Neural progenitor cell (in vitro differentiated cells): ENCODE results near the gene BMP7. TPM values are rescaled to one million over a fixed set of nuclear protein-coding genes. Genes with fewer than 3 reads are reported as not detected.

ENCODE experiments used
- DNase-seq: peaks from one replicate; pipeline ENCODE4 v3.0.0-alpha.2; 2016; ENCODE audit warnings: low spot score
- H2AFZ ChIP-seq: fragments of 200-600 bp; sonication (generic); replicated peaks from 2 replicates; pipeline ENCODE4 v1.6.1; 2016; ENCODE audit warnings: antibody characterized with exemption
- H3F3A ChIP-seq: fragments of 200-600 bp; sonication (generic); 2 replicates; pipeline ENCODE4 v1.6.1; 2016; ENCODE audit warnings: antibody characterized with exemption, low read depth
- H3K27ac ChIP-seq: fragments of 200-600 bp; sonication (generic); 2 replicates; pipeline ENCODE4 v1.5.1; 2016; ENCODE audit warnings: mild to moderate bottlenecking
- H3K27me3 ChIP-seq: fragments of 200-600 bp; sonication (generic); 2 replicates; pipeline ENCODE4 v1.6.1; 2016; ENCODE audit warnings: mild to moderate bottlenecking, moderate library complexity
- H3K36me3 ChIP-seq: fragments of 200-600 bp; sonication (generic); 2 replicates; pipeline ENCODE4 v1.5.1; 2016
- H3K4me1 ChIP-seq: fragments of 200-600 bp; sonication (generic); 2 replicates; pipeline ENCODE4 v1.6.1; 2016; ENCODE audit warnings: mixed run types
- H3K4me2 ChIP-seq: fragments of 200-600 bp; sonication (generic); 2 replicates; pipeline ENCODE4 v1.6.1; 2016
- H3K4me3 ChIP-seq: fragments of 200-600 bp; sonication (generic); 2 replicates; pipeline ENCODE4 v1.5.1; 2016
- H3K79me2 ChIP-seq: fragments of 200-600 bp; sonication (generic); 2 replicates; pipeline ENCODE4 v1.6.1; 2016; ENCODE audit warnings: low read depth
- H3K9ac ChIP-seq: fragments of 200-600 bp; sonication (generic); 2 replicates; pipeline ENCODE4 v1.6.1; 2016
- H3K9me3 ChIP-seq: fragments of 200-600 bp; sonication (generic); 2 replicates; pipeline ENCODE4 v1.5.1; 2016; ENCODE audit warnings: low read depth
- H4K20me1 ChIP-seq: fragments of 200-600 bp; sonication (generic); 2 replicates; pipeline ENCODE4 v1.6.1; 2016; ENCODE audit warnings: low read depth
- H3K27ac Mint-ChIP-seq: 3 replicates; pipeline ENCODE4 v1.8.0; 2021; ENCODE audit warnings: mixed read lengths
- H3K27me3 Mint-ChIP-seq: 2 replicates; pipeline ENCODE4 v1.8.0; 2022; ENCODE audit warnings: low read depth, mild to moderate bottlenecking, inconsistent platforms, moderate library complexity, mixed read lengths; ENCODE audit not compliant: insufficient read depth
- H3K36me3 Mint-ChIP-seq: 3 replicates; pipeline ENCODE4 v1.8.0; 2021; ENCODE audit warnings: mixed read lengths
- H3K4me1 Mint-ChIP-seq: 3 replicates; pipeline ENCODE4 v1.8.0; 2021; ENCODE audit warnings: mixed read lengths
- H3K4me3 Mint-ChIP-seq: 3 replicates; pipeline ENCODE4 v1.8.0; 2021; ENCODE audit warnings: mild to moderate bottlenecking, moderate library complexity, mixed read lengths
- H3K9me3 Mint-ChIP-seq: 3 replicates; pipeline ENCODE4 v1.8.0; 2020; ENCODE audit warnings: mixed read lengths
- CTCF ChIP-seq: fragments of 200-600 bp; sonication (generic); IDR thresholded peaks from 2 replicates; pipeline ENCODE4 v1.5.1; 2017; ENCODE audit warnings: antibody characterized with exemption, mild to moderate bottlenecking
- EZH2 ChIP-seq: fragments of 200-600 bp; sonication (generic); IDR thresholded peaks from 2 replicates; pipeline ENCODE4 v1.6.1; 2017; ENCODE audit warnings: antibody characterized with exemption, mild to moderate bottlenecking, moderate library complexity
- EZH2phosphoT487 ChIP-seq: fragments of 200-600 bp; sonication (generic); IDR thresholded peaks from 2 replicates; pipeline ENCODE4 v1.6.1; 2017; ENCODE audit warnings: antibody characterized with exemption
- total RNA-seq: library from RNA; depleted of rRNA; stranded (reverse); fragments of >200 nt; gene quantifications from 2 replicates; pipeline ENCODE4 v1.2.3, GENCODE V29; 2015; ENCODE audit warnings: low replicate concordance

The BMP7 gene
- total RNA-seq, 1 donor from 2014 or later = 11.2 TPM

- Histone ChIP-seq H3F3A (peaks cover 6% of the 10 kb centered on the region), H3K27ac (no peak overlapping the region), H3K9ac (no peak overlapping the region), H3K27me3 (no peaks in the 10 kb centered on the region), H3K4me2 (no peak overlapping the region), H3K9me3 (no peaks in the 10 kb centered on the region), H3K4me1 (no peaks in the 10 kb centered on the region), H3K79me2 (no peaks in the 10 kb centered on the region), H4K20me1 (no peaks in the 10 kb centered on the region), H2AFZ (no peak overlapping the region), H3K4me3 (no peak overlapping the region), H3K36me3 (no peaks in the 10 kb centered on the region)
- Mint-ChIP-seq H3K9me3 (no peaks in the 10 kb centered on the region), H3K4me1 (no peaks in the 10 kb centered on the region), H3K27ac (no peak overlapping the region), H3K4me3 (no peak overlapping the region), H3K27me3 (peaks cover 2% of the 10 kb centered on the region), H3K36me3 (peaks cover 24% of the 10 kb centered on the region)
- TF ChIP-seq EZH2 = no peak
- no peak for TF ChIP-seq CTCF
- TF ChIP-seq EZH2phosphoT487 = no peak
- no peak for DNase-seq
Measured at GRCh38 chr20:57189713-57190112, 76.7 kb downstream of the BMP7 start.

GRCh38 chr20:57188576-57189079, 77.8 kb downstream of the BMP7 start:
- peaks cover 5% of the 10 kb centered on the region for H3K27me3 Mint-ChIP-seq
- no peak for DNase-seq
- H3K27ac ChIP-seq = no peak overlapping the region
- no peak overlapping the region for H2AFZ ChIP-seq
- H3K79me2 ChIP-seq = no peaks in the 10 kb centered on the region
- no peak overlapping the region for H3K4me2 ChIP-seq
- no peaks in the 10 kb centered on the region for H3K36me3 ChIP-seq
- no peaks in the 10 kb centered on the region for H3K9me3 Mint-ChIP-seq
- H4K20me1 ChIP-seq = no peaks in the 10 kb centered on the region
- H3K27me3 ChIP-seq = no peaks in the 10 kb centered on the region
- H3K4me1 ChIP-seq = no peaks in the 10 kb centered on the region
- no peak overlapping the region for H3K9ac ChIP-seq
- H3F3A ChIP-seq = peaks cover 6% of the 10 kb centered on the region
- no peak overlapping the region for H3K4me3 ChIP-seq
- no peak overlapping the region for H3K4me3 Mint-ChIP-seq
- peaks cover 25% of the 10 kb centered on the region for H3K36me3 Mint-ChIP-seq
- H3K4me1 Mint-ChIP-seq = no peaks in the 10 kb centered on the region
- H3K27ac Mint-ChIP-seq = peak overlapping the region; percentile 66
- H3K9me3 ChIP-seq = no peaks in the 10 kb centered on the region
- TF ChIP-seq EZH2 = no peak
- TF ChIP-seq CTCF = no peak
- no peak for TF ChIP-seq EZH2phosphoT487

GRCh38 chr20:57188056-57188455, 78.4 kb downstream of the BMP7 start:
- H3K9me3 ChIP-seq = no peaks in the 10 kb centered on the region
- Mint-ChIP-seq H3K9me3 (no peaks in the 10 kb centered on the region), H3K36me3 (peaks cover 27% of the 10 kb centered on the region), H3K4me1 (no peaks in the 10 kb centered on the region), H3K27me3 (peaks cover 5% of the 10 kb centered on the region), H3K27ac (no peak overlapping the region), H3K4me3 (no peak overlapping the region)
- H2AFZ ChIP-seq = no peak overlapping the region
- no peak overlapping the region for H3K4me3 ChIP-seq
- no peak for DNase-seq
- no peaks in the 10 kb centered on the region for H3K27me3 ChIP-seq
- H3K4me1 ChIP-seq = no peaks in the 10 kb centered on the region
- H3F3A ChIP-seq = peaks cover 6% of the 10 kb centered on the region
- no peaks in the 10 kb centered on the region for H4K20me1 ChIP-seq
- no peaks in the 10 kb centered on the region for H3K79me2 ChIP-seq
- no peak overlapping the region for H3K9ac ChIP-seq
- H3K36me3 ChIP-seq = no peaks in the 10 kb centered on the region
- no peak overlapping the region for H3K4me2 ChIP-seq
- TF ChIP-seq EZH2 = no peak
- no peak for TF ChIP-seq EZH2phosphoT487
- no peak for TF ChIP-seq CTCF
- H3K27ac ChIP-seq = no peak overlapping the region
